ENCODE data around the gene MIER2.
"Not testable (repeated sequence)": the region's sequence is repeated elsewhere in the genome, so short reads cannot be mapped to it uniquely, and the experiment has no call there.

The MIER2 gene

GRCh38 chr19:359653-359925, 15.0 kb upstream of the MIER2 start:
- no peak for DNase-seq (ENCODE audit: low read depth)

- DNase-seq (ENCODE audit: low read depth), result not testable (repeated sequence)
Observed at GRCh38 chr19:355536-355935, 10.9 kb upstream of the MIER2 start.

DNA sequence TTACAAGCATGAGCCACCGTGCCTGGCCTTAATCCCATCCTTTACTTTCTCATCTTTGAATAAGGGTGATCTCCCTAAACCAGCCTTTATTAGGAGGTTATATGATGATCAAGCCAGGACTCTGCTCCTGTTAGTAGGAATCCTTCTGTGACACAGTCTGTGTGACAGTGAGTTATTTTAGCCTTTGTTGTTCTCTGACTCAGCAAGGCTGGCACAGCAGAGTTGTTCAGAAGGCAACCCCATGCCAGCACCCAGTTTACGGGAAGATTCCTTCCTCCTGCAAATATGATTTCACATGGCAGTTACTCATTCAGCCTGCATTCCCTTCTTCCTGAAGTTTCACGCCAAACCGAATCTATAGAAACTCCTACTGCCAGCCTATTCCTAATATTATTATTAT, 10.5 kb upstream of the MIER2 start:
- DNase-seq (ENCODE audit: low read depth), result no peak

DNA sequence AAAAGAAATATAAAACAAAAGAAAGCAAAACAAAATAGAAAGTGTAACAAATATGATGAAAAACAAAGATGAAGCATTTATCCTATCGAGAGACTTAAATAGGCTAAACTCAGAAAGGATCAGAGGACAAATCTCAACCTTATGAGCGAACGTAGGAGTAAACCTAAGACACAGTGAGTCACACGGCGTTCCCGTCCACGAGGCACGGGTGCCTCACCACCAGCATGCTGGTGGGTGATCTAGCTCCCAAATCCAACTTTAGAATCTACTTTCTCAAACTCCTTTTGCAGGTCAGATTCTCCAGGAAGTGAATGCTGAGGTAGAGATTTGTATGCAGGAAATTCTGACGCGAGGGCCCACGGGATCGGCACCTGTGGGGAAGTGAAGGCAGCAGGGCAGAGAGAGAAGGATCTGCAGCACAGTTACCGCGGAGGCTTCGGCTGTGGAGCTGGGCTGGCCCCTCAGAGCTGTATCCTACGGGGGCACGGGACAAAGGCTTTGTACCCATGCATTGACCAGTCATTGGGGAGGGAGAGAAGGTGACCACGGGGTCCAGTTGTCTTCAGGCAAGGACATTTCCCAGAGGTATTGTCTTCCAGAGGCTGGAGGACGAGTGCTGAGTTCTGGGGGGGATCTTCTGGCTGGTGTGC, 7.5 kb upstream of the MIER2 start:
- DNase-seq (ENCODE audit: low read depth), result no peak

GRCh38 chr19:347946-348861, 3.6 kb upstream of the MIER2 start:
- DNase-seq (ENCODE audit: low read depth), result no peak

DNA sequence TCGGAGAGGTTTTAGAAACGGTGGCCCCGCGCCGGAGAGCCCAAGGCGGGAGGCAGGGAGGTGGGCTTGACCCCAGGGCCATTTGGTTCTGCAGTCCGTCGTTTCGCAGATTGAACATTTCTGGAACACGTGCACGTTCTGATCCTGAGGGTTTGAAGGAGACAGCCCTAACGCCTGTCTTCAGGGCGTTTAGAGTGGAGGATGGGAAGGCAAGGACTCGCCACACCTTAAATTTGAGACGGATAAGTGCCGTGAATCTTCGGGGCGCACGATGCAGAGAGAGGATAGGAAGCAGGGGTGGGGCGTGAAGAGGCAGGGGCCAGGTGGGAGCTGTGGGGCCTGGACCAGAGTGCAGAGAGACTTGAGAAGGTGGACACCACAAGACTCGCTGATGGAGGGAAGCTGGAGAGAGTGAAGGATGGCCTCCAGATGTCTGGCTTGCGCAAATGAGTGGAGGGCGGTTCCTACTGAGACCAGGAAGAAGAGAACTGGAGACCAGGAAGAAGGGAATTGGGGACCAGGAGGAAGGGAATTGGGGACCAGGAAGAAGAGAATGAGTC, 804 bp upstream of the MIER2 start:
- no peak for DNase-seq (ENCODE audit: low read depth)

DNA sequence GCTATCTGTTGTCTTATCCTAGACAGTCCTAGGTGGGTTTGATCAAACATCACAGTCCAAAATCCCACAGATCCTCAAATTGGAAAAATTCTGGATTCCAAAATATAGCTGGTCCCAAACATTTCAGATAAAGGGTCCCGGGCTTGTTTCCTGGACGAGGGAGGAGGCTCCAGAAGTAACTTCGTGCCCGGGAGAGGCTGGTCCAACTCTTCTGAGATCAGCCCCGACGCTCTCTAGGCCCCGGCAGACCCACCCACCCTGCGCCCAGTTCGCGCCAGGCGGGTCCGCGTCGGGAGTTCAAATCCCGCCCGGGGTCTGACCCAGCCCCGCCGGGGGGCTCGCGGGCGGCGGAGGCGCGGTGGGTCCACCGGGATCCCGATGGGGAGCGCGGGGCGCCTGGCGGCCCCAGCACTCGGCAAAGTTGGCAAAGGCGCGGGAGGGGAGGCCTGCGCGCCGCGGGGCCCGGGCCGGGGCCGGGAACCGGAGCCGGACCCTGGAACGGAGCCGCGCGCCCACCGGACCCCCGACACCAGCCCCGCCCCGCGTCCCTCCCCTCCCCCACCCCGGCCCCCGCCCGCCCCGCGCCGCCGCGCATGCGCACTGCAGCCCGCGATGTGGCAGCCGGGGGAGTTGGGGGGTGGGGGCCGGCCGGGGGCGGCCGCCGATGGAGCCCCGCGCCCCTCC, 513 bp downstream of the MIER2 start:
- peak; percentile 8 for DNase-seq (ENCODE audit: low read depth)

- no peak for DNase-seq (ENCODE audit: low read depth)
Observed at GRCh38 chr19:343451-343931, 1.1 kb downstream of the MIER2 start.

DNA sequence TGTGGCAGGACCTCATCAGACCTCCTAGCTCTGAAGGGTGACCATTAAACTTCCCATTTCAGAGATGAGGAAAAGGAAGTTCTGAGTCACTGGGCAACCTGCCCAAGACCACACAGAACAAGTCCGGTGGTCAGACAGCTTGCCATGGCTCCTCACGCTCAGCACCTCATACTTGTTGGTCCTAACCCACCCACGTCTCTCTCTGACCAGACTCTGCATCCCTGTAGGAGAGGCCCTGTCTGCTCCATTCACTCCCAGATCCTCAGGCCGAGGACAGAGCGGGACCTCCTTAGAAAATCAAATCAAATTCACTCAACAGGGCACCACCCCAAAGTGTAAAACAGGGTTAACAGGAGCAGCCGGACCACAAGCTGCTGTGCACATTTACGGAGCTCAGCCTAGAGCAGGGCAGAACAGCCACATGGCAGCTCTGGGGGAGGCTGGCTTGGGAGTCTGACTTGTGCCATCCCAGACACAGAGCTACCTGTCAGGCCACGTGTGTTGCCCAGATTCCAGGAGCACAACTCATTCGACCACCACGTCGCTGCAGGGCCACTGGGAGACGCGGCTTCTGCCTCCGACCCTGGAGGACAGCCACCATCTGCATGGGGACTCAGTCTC, 1.7 kb downstream of the MIER2 start:
- no peak for DNase-seq (ENCODE audit: low read depth)

GRCh38 chr19:342128-342455, 2.5 kb downstream of the MIER2 start:
- DNase-seq (ENCODE audit: low read depth), result no peak

GRCh38 chr19:341386-342127, 3.0 kb downstream of the MIER2 start:
- DNase-seq (ENCODE audit: low read depth), result no peak

DNA sequence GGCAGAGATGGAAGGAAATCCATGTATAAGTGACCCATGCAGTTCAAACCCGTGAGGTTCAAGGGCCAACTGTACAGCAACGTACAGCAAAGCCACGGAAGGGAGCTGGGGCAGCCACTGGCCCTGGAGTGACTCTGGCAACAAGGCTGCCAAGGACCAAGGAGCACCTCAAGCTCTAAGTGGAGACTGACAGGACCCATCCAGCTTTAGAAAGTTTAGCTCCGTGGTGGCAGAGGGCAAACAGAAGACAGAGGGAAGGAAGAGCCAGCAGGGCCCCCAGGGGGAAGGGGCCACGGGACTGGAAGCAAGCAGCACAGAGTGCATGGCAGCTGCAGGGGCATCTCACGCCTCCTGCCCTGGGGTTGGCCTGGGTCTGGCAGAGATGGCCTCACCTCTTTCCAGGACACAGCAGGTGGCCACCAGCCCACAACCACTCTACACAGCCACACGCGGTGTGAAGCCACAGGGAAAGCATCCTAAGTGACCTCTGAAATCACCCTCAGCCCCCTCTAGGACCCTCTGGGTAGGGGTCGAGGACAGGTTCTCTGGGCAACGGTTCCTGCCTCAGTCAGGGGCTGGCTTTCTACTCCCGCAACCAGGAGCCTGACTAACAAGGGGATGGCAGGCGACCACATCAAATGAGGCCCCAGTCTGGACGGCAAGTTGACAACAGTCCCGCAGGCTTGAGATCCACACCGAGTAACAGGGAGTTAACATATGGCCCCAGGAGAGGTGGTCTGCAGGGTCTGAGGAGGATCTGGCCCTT, 3.8 kb downstream of the MIER2 start:
- no peak for DNase-seq (ENCODE audit: low read depth)

GRCh38 chr19:339262-339887, 5.2 kb downstream of the MIER2 start:
- no peak for DNase-seq (ENCODE audit: low read depth)

DNA sequence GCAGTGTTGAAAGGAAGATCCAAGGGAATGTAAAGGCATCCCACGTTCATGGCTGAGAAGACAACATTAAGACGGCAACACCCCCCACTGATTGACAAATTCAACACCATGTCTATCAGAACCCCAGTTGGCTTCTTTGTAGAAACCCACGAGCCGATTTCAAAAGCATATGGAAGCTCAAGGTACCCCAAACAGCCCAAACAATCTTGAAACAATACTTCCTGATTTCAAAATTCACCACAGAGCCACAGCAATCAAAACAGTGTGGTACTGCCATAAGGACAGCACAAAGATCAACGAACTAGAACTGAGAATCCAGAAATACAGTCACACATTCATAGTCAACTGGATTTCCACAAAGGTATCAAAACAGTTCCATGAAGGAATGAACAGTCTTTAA, 6.2 kb downstream of the MIER2 start:
- no peak for DNase-seq (ENCODE audit: low read depth)

DNA sequence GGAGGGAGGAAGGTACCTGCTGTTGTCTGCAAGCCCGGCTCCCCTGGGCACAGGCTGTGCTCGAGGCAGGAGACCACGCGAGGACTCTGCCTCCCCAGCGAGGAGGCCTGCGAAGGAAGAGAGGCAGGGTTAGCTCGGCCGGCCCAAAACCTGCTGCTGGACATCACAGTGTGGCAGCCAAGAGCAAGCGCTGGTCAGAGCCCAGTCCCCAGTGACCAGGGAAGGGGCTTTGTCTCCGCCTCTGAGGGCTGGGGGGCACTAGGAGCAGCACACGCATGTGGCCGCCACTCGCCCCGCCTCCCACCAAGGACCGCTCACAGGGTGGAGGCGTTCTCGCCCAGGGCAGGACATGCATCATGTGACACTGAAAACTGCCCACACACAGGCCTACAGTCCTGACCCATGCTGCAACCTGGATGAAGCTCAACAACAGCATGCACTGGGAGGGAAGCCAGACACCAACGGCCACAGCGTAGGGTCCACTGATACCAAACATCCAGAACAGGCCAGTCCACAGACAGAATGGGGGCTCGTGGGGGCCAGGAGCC, 8.5 kb downstream of the MIER2 start:
- no peak for DNase-seq (ENCODE audit: low read depth)

- DNase-seq (ENCODE audit: low read depth), result no peak
Observed at GRCh38 chr19:335486-336066, 9.0 kb downstream of the MIER2 start.

DNA sequence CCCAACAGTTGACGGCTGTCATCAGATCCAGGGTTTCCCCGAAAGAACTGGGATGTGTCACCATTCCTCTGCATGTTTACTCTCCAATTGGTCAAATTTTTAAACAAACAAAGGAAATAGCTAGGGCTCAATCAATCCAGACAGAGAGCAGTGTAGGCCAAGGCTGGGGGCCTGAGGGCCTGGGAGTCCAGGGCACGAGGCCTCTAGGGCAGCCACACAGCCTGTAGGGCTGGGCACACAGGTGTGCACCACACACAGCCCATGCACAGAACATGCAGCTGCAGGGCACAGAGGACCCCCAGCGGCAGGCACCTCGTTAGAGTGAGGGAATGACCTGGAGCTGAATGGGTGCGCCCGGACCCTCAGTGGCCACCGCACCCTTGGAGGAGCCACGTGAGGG, 9.5 kb downstream of the MIER2 start:
- DNase-seq (ENCODE audit: low read depth), result no peak

DNA sequence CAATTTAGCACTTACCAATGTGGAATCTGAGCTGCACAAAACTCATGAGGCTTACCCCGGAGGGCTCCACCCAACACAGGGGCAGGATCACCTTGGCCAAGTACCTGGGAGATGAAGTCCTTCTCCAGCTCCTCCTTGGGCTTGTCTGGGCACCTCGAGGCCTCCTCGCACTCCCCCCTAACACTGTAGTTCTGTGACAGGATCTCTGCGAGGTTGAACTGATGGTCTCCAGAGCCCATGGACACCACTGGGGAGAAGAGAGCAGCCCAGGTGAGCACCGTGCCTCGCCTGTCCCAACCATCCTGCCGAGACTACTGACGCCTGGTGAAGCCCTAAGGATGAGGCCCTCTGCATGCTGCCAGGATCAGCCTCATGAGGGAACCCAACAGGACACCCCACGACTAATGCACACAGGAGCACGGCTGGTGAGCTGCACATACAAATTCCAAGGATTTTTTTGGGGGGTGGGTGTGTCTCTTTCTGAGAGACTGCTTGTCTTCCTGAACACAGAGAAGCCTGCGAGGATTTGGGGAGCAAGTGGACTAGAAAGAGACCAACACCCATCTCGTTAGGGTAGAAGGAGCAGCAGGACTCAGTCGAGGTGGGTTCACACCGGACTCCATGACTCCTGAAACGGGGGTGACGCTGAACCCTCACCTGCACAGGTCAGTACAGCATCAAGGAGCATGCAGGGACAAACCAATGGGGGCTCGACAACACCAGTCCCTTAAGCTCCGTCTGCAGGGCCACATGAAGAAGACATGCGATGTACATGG, 10.1 kb downstream of the MIER2 start:
- DNase-seq (ENCODE audit: low read depth), result no peak

DNA sequence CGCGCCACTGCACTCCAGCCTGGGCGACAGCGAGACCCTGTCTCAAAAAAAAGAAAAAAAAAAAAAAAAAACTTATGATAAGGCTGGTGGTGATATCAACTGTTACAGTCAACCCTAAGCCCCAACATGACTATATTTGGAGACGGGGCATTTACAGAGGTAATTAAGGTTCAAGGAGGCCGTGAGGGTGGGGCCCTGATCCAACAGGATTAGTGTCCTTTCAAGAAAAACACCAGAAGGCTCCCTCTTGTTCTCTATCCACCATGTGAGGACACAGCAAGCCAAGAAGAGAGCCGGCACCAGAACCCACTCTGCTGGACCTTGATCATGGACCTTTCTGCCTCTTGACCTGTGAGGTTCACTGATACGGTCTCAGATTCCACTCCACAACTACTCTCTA, 14.1 kb downstream of the MIER2 start:
- DNase-seq (ENCODE audit: low read depth), result no peak
